H9 (cell line): ENCODE results near the gene SLC6A7. TPM values are rescaled to one million over a fixed set of nuclear protein-coding genes. Genes with fewer than 3 reads are reported as not detected.

Source experiments
- DNase-seq: peaks from one replicate; pipeline ENCODE4 v3.0.0-alpha.2; 2017
- H2AFZ ChIP-seq: one replicate; pipeline ENCODE4 v1.6.1; 2013; ENCODE audit warnings: mild to moderate bottlenecking, low read length, control low read depth, moderate library complexity
- H2AK5ac ChIP-seq: 2 replicates; pipeline ENCODE4 v1.6.1; 2013; ENCODE audit warnings: low read length, control low read depth, mixed read lengths; ENCODE audit not compliant: insufficient read length
- H2BK120ac ChIP-seq: one replicate; pipeline ENCODE4 v1.6.1; 2013; ENCODE audit warnings: low read depth, mild to moderate bottlenecking, low read length, control low read depth, inconsistent platforms; ENCODE audit not compliant: poor library complexity, severe bottlenecking
- H2BK12ac ChIP-seq: 2 replicates; pipeline ENCODE4 v1.6.1; 2013; ENCODE audit warnings: low read length, control low read depth, mixed read lengths, low read depth; ENCODE audit not compliant: insufficient read length
- H2BK15ac ChIP-seq: 2 replicates; pipeline ENCODE4 v1.6.1; 2013; ENCODE audit warnings: low read depth, low read length, control low read depth
- H2BK20ac ChIP-seq: one replicate; pipeline ENCODE4 v1.6.1; 2013; ENCODE audit warnings: low read depth, mild to moderate bottlenecking, low read length, control low read depth, inconsistent platforms; ENCODE audit not compliant: poor library complexity, severe bottlenecking
- H2BK5ac ChIP-seq: 2 replicates; pipeline ENCODE4 v1.6.1; 2013; ENCODE audit warnings: low read length, control low read depth, mixed read lengths; ENCODE audit not compliant: insufficient read length
- H3K14ac ChIP-seq: 2 replicates; pipeline ENCODE4 v1.6.1; 2013; ENCODE audit warnings: low read length, control low read depth; ENCODE audit not compliant: insufficient read depth
- H3K18ac ChIP-seq: 2 replicates; pipeline ENCODE4 v1.6.1; 2013; ENCODE audit warnings: low read depth, mild to moderate bottlenecking, mixed read lengths, low read length, control low read depth; ENCODE audit not compliant: insufficient read length
- H3K23ac ChIP-seq: 2 replicates; pipeline ENCODE4 v1.6.1; 2013; ENCODE audit warnings: low read length, control low read depth, mixed read lengths, low read depth; ENCODE audit not compliant: insufficient read length
- H3K23me2 ChIP-seq: 2 replicates; pipeline ENCODE4 v1.6.1; 2013; ENCODE audit warnings: low read depth, mild to moderate bottlenecking, mixed read lengths, low read length, control low read depth; ENCODE audit not compliant: insufficient read length, poor library complexity, severe bottlenecking
- H3K27ac ChIP-seq: 2 replicates; pipeline ENCODE4 v1.5.1; 2013; ENCODE audit warnings: low read length, control low read depth, mixed read lengths, low read depth; ENCODE audit not compliant: insufficient read length
- H3K27me3 ChIP-seq: 2 replicates; pipeline ENCODE4 v1.6.1; 2013; ENCODE audit warnings: low read length, control low read depth, inconsistent platforms; ENCODE audit not compliant: insufficient read depth
- H3K4ac ChIP-seq: 2 replicates; pipeline ENCODE4 v1.6.1; 2013; ENCODE audit warnings: low read depth, mild to moderate bottlenecking, control low read depth, inconsistent platforms, low read length, moderate library complexity
- H3K4me1 ChIP-seq: 2 replicates; pipeline ENCODE4 v1.6.1; 2013; ENCODE audit warnings: low read length, control low read depth, inconsistent platforms; ENCODE audit not compliant: insufficient read depth
- H3K4me2 ChIP-seq: 2 replicates; pipeline ENCODE4 v1.6.1; 2013; ENCODE audit warnings: low read length, control low read depth, mixed read lengths; ENCODE audit not compliant: insufficient read length, insufficient read depth
- H3K56ac ChIP-seq: 2 replicates; pipeline ENCODE4 v1.6.1; 2013; ENCODE audit warnings: low read depth, mild to moderate bottlenecking, mixed read lengths, low read length, control low read depth; ENCODE audit not compliant: insufficient read length
- H3K79me1 ChIP-seq: 2 replicates; pipeline ENCODE4 v1.6.1; 2013; ENCODE audit warnings: low read depth, mild to moderate bottlenecking, moderate library complexity, low read length, control low read depth, inconsistent platforms; ENCODE audit not compliant: insufficient read depth, poor library complexity, severe bottlenecking
- H3K79me2 ChIP-seq: 2 replicates; pipeline ENCODE4 v1.6.1; 2013; ENCODE audit warnings: low read length, control low read depth, inconsistent platforms; ENCODE audit not compliant: insufficient read depth
- H3K9ac ChIP-seq: 2 replicates; pipeline ENCODE4 v1.6.1; 2013; ENCODE audit warnings: low read length, control low read depth, mixed read lengths; ENCODE audit not compliant: insufficient read length; ENCODE audit errors: extremely low read depth
- H3K9me3 ChIP-seq: one replicate; pipeline ENCODE4 v1.6.1; 2013; ENCODE audit warnings: low read depth, low read length, inconsistent platforms; ENCODE audit not compliant: control insufficient read depth
- H3T11ph ChIP-seq: one replicate; pipeline ENCODE4 v1.6.1; 2013; ENCODE audit warnings: mild to moderate bottlenecking, low read length, control low read depth, inconsistent platforms
- H4K20me1 ChIP-seq: one replicate; pipeline ENCODE4 v1.6.1; 2013; ENCODE audit not compliant: control insufficient read depth, insufficient read length, insufficient read depth
- H4K5ac ChIP-seq: 2 replicates; pipeline ENCODE4 v1.6.1; 2013; ENCODE audit warnings: low read depth, mild to moderate bottlenecking, mixed read lengths, low read length, control low read depth; ENCODE audit not compliant: insufficient read length
- H4K8ac ChIP-seq: replicated peaks from 2 replicates; pipeline ENCODE4 v1.6.1; 2013; ENCODE audit warnings: low read length, control low read depth, mixed read lengths, low read depth; ENCODE audit not compliant: insufficient read length
- H4K91ac ChIP-seq: 2 replicates; pipeline ENCODE4 v1.6.1; 2013; ENCODE audit warnings: low read depth, mild to moderate bottlenecking, moderate library complexity, mixed read lengths, low read length, control low read depth; ENCODE audit not compliant: insufficient read length
- H3K27ac Mint-ChIP-seq, 3 experiments: 2 replicates in 2 of 3; 3 replicates in 1 of 3; pipeline ENCODE4 v1.8.0; 2020 to 2021; ENCODE audit warnings: mixed read lengths in 3 of 3, mild to moderate bottlenecking in 1 of 3, moderate library complexity in 1 of 3
- H3K27me3 Mint-ChIP-seq: 2 replicates; pipeline ENCODE4 v1.8.0; 2021; ENCODE audit warnings: low read depth, mild to moderate bottlenecking, moderate library complexity, mixed read lengths
- H3K36me3 Mint-ChIP-seq, 3 experiments: 2 replicates in 2 of 3; 3 replicates in 1 of 3; pipeline ENCODE4 v1.8.0; 2020 to 2021; ENCODE audit warnings: low read depth in 3 of 3, mixed read lengths in 3 of 3; ENCODE audit not compliant: insufficient read depth in 1 of 3
- H3K4me1 Mint-ChIP-seq, 2 experiments: 2 replicates each; pipeline ENCODE4 v1.8.0; 2020; ENCODE audit warnings: mixed read lengths in 2 of 2
- H3K4me3 Mint-ChIP-seq, 2 experiments: 2 replicates in 1 of 2; 3 replicates in 1 of 2; pipeline ENCODE4 v1.8.0; 2020 to 2021; ENCODE audit warnings: mild to moderate bottlenecking in 2 of 2, mixed read lengths in 2 of 2, moderate library complexity in 1 of 2
- H3K9me3 Mint-ChIP-seq, 2 experiments: 2 replicates in 1 of 2; 3 replicates in 1 of 2; pipeline ENCODE4 v1.8.0; 2020; ENCODE audit warnings: mild to moderate bottlenecking in 2 of 2, mixed read lengths in 2 of 2, moderate library complexity in 1 of 2
- CTCF ChIP-seq: fragments of 200-600 bp; sonication (generic); conservative IDR thresholded peaks from 3 replicates; pipeline ENCODE4 v1.8.0; 2021; ENCODE audit warnings: antibody characterized with exemption, mild to moderate bottlenecking
- WGBS: extraction: QIAGEN DNeasy Blood & Tissue Kit; methylation state at CpG from one replicate; pipeline ENCODE4 v1.1.7; 2013; ENCODE audit warnings: missing lambda C conversion rate, low lambda C conversion rate, mixed read lengths; ENCODE audit not compliant: insufficient read length; ENCODE audit errors: extremely low coverage; 5-methylcytosine and 5-hydroxymethylcytosine counted together
- total RNA-seq: library from RNA; stranded (reverse); gene quantifications from 2 replicates; pipeline ENCODE4 v1.2.1, GENCODE V29; 2021

SLC6A7 gene
- total RNA-seq, 1 experiment from 2014 or later = not detected

GRCh38 chr5:150168864-150169263 lies 21.0 kb upstream of the SLC6A7 start:
- TF ChIP-seq CTCF = no peak
- no peak overlapping the region for H3K4me2 ChIP-seq
- no peak overlapping the region for H2BK15ac ChIP-seq
- H3K27ac ChIP-seq = no peak overlapping the region
- H3K23me2 ChIP-seq = no peaks in the 10 kb centered on the region
- H3K9me3 ChIP-seq = no peaks in the 10 kb centered on the region
- no peak overlapping the region for H2BK120ac ChIP-seq
- H2AFZ ChIP-seq = no peak overlapping the region
- no peak overlapping the region for H3K56ac ChIP-seq
- Mint-ChIP-seq H3K4me1 (peaks cover 13 to 24% of the 10 kb centered on the region in 2 experiments), H3K36me3 (no peaks in the 10 kb centered on the region), H3K4me3 (no peak overlapping the region), H3K27ac (no peak overlapping the region), H3K27me3 (peaks cover 99% of the 10 kb centered on the region), H3K9me3 (peaks cover 3 to 6% of the 10 kb centered on the region in 2 experiments; a peak in 2 of 5 replicates)
- no peaks in the 10 kb centered on the region for H4K20me1 ChIP-seq
- no peak overlapping the region for H3K14ac ChIP-seq
- no peak overlapping the region for H3K23ac ChIP-seq
- no peak overlapping the region for H2AK5ac ChIP-seq
- DNase-seq = no peak
- H3K4me1 ChIP-seq = no peaks in the 10 kb centered on the region
- no peak overlapping the region for H3K9ac ChIP-seq
- no peaks in the 10 kb centered on the region for H3K79me1 ChIP-seq
- H3T11ph ChIP-seq = no peak overlapping the region
- H3K18ac ChIP-seq = no peak overlapping the region
- no peaks in the 10 kb centered on the region for H3K79me2 ChIP-seq
- H3K4ac ChIP-seq = no peak overlapping the region
- H2BK20ac ChIP-seq = no peak overlapping the region
- no peak overlapping the region for H4K91ac ChIP-seq
- no peak overlapping the region for H2BK5ac ChIP-seq
- no peak overlapping the region for H4K5ac ChIP-seq
- H2BK12ac ChIP-seq = no peak overlapping the region
- WGBS = no CpG with 5 or more reads among the region's 3 CpGs
- H3K27me3 ChIP-seq = peaks cover 63% of the 10 kb centered on the region
- no peak overlapping the region for H4K8ac ChIP-seq
